Skin of body (tissue), 2 donors: Measurements from ENCODE around the gene RBBP5. TPM values are rescaled to one million over a fixed set of nuclear protein-coding genes. Genes with fewer than 3 reads are reported as not detected.

Experiments used
- DNase-seq: peaks from one replicate; lab custom pipeline; 2025; lab: John Stamatoyannopoulos, UW
- total RNA-seq: library from RNA; depleted of rRNA; stranded (reverse); fragments of >200 nt; gene quantifications from one replicate; pipeline ENCODE4 v1.2.3, GENCODE V29; 2014

RBBP5 gene
- total RNA-seq, 1 donor from 2014 or later, result 14.0 TPM

GRCh38 chr1:205057808-205058575, 63.8 kb downstream of the RBBP5 start:
- no peak for DNase-seq

- DNase-seq, result no peak
Observed at GRCh38 chr1:205056956-205057568, 64.7 kb downstream of the RBBP5 start.

- DNase-seq, result no peak
Observed at GRCh38 chr1:205056188-205056611, 65.6 kb downstream of the RBBP5 start.

GRCh38 chr1:205054013-205054412, 67.8 kb downstream of the RBBP5 start:
- DNase-seq, result no peak

GRCh38 chr1:205053296-205053695, 68.5 kb downstream of the RBBP5 start:
- DNase-seq, result no peak

- DNase-seq, result no peak
Observed at GRCh38 chr1:205052690-205053089, 69.1 kb downstream of the RBBP5 start.

- DNase-seq, result no peak
Observed at GRCh38 chr1:205049479-205049878, 72.3 kb downstream of the RBBP5 start.

GRCh38 chr1:205048382-205048781, 73.4 kb downstream of the RBBP5 start:
- no peak for DNase-seq

GRCh38 chr1:205047764-205048231, 74.0 kb downstream of the RBBP5 start:
- no peak for DNase-seq

- no peak for DNase-seq
Observed at GRCh38 chr1:205046870-205047269, 74.9 kb downstream of the RBBP5 start.

- no peak for DNase-seq
Observed at GRCh38 chr1:205045146-205045545, 76.6 kb downstream of the RBBP5 start.

GRCh38 chr1:205044741-205045140, 77.0 kb downstream of the RBBP5 start:
- no peak for DNase-seq

- DNase-seq, result no peak
Observed at GRCh38 chr1:205043866-205044265, 77.9 kb downstream of the RBBP5 start.

- no peak for DNase-seq
Observed at GRCh38 chr1:205042911-205043806, 78.6 kb downstream of the RBBP5 start, which contains the start of gene CNTN2. CNTN2 (plus strand) TSS chr1:205043212; CDS start chr1:205053186, 9,974 bp downstream.

GRCh38 chr1:205041998-205042910, 79.5 kb downstream of the RBBP5 start:
- DNase-seq, result no peak

- no peak for DNase-seq
Observed at GRCh38 chr1:205041001-205041715, 80.6 kb downstream of the RBBP5 start.

GRCh38 chr1:205038132-205038786, 83.5 kb downstream of the RBBP5 start:
- DNase-seq, result no peak

GRCh38 chr1:205037539-205037938, 84.2 kb downstream of the RBBP5 start:
- DNase-seq, result no peak
